ENCODE results near the gene CEACAM21.
A peak's percentile ranks its signal among the peaks of the same experiment; 100 is the strongest.

CEACAM21 gene

DNA sequence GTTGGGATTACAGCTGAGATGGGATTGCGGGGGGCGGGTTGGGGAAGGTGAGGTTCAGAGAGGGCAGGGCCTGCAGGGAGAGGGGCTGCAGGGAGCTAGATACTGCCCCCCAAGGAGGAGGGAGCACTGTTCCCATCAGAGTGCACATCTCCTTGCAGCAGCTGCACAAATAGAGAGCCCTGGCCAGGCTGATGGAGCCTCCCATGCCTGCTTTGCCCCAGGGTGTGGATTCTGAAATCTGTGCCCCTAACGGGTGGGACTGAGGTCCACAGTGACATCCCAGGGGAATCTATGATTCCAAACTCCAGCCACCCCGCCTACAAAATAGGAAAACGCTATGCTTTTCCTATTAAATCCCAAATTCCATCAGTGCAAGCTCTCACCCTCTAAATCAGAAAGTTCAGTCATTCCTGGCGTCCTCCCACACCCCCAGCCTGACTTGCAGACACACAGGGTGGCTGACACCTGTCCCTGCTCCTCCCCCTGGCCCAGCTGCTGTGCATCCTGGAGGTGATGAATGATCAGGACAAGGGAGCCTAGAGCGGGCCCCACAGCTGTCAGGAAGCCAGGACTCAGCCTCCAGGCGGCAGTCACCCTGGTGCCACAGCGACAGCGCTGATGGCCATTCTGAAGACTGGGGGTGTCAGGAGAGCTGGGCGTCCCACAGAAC, 6.3 kb upstream of the CEACAM21 start:
- WGBS: 56% methylated on average over 11 of the region's 11 CpGs
- no peak overlapping the region for H3K18ac ChIP-seq (ENCODE audit: low read depth in 1 of 2, low read length in 2 of 2)
- H3K79me1 ChIP-seq (replicated peaks; ENCODE audit: low read length, poor library complexity, severe bottlenecking): no peaks in the 10 kb centered on the region
- no peak overlapping the region for H3K4me2 ChIP-seq (ENCODE audit: low read length, poor library complexity, severe bottlenecking)
- no peak overlapping the region for H2BK5ac ChIP-seq (ENCODE audit: low read depth, low read length, poor library complexity, severe bottlenecking)
- no peak overlapping the region for H3K23ac ChIP-seq (ENCODE audit: low read length in 2 of 2)
- DNase-seq: no peak
- H3K14ac ChIP-seq (ENCODE audit: low read length in 2 of 2): no peak overlapping the region
- no peak overlapping the region for H3K4me3 ChIP-seq (ENCODE audit: insufficient read depth in 1 of 2, low read depth in 1 of 2, low read length in 2 of 2)
- no peak overlapping the region for H2BK120ac ChIP-seq (ENCODE audit: low read depth, low read length)
- H4K91ac ChIP-seq (ENCODE audit: low read length): no peak overlapping the region
- no peaks in the 10 kb centered on the region for H3K9me3 ChIP-seq (ENCODE audit: control insufficient read depth, low read length)
- H2BK12ac ChIP-seq (ENCODE audit: low read length in 2 of 2): no peak overlapping the region
- no peak overlapping the region for H2AK5ac ChIP-seq (ENCODE audit: low read length, severe bottlenecking)
- no peak overlapping the region for H4K8ac ChIP-seq (ENCODE audit: low read length)
- no peak overlapping the region for H3K9ac ChIP-seq (ENCODE audit: low read length)
- H3K4me1 ChIP-seq (ENCODE audit: control insufficient read depth, insufficient read depth, low read depth, low read length): peaks cover 2% of the 10 kb centered on the region
- no peaks in the 10 kb centered on the region for H3K36me3 ChIP-seq (ENCODE audit: control insufficient read depth in 1 of 2, insufficient read depth in 2 of 2, low read depth in 1 of 2, low read length in 2 of 2)
- H3K27me3 ChIP-seq (ENCODE audit: control insufficient read depth in 1 of 2, insufficient read depth in 1 of 2, low read length in 2 of 2): peaks cover 46 to 92% of the 10 kb centered on the region in 2 experiments
- H3K4ac ChIP-seq (ENCODE audit: low read depth in 1 of 2, low read length in 2 of 2): peak overlapping the region in 1 of 2 experiments; percentile 64
- H3K27ac ChIP-seq (ENCODE audit: low read length, poor library complexity, severe bottlenecking): no peak overlapping the region
- H2BK15ac ChIP-seq (ENCODE audit: low read depth, poor library complexity, severe bottlenecking): no peak overlapping the region
- H2AFZ ChIP-seq (ENCODE audit: low read depth, low read length): no peak overlapping the region

- Histone ChIP-seq H3K27me3 (ENCODE audit: control insufficient read depth in 1 of 2, insufficient read depth in 1 of 2, low read length in 2 of 2) (peaks cover 40 to 93% of the 10 kb centered on the region in 2 experiments), H3K79me1 (replicated peaks; ENCODE audit: low read length, poor library complexity, severe bottlenecking) (no peaks in the 10 kb centered on the region), H4K91ac (ENCODE audit: low read length) (no peak overlapping the region), H3K4ac (ENCODE audit: low read depth in 1 of 2, low read length in 2 of 2) (peak overlapping the region in 1 of 2 experiments; percentile 31), H3K14ac (ENCODE audit: low read length in 2 of 2) (no peak overlapping the region), H2AK5ac (ENCODE audit: low read length, severe bottlenecking) (no peak overlapping the region), H3K23ac (ENCODE audit: low read length in 2 of 2) (no peak overlapping the region), H2BK120ac (ENCODE audit: low read depth, low read length) (no peak overlapping the region), H3K4me1 (ENCODE audit: control insufficient read depth, insufficient read depth, low read depth, low read length) (no peaks in the 10 kb centered on the region), H3K4me3 (ENCODE audit: insufficient read depth in 1 of 2, low read depth in 1 of 2, low read length in 2 of 2) (no peak overlapping the region), H3K9me3 (ENCODE audit: control insufficient read depth, low read length) (no peaks in the 10 kb centered on the region), H3K36me3 (ENCODE audit: control insufficient read depth in 1 of 2, insufficient read depth in 2 of 2, low read depth in 1 of 2, low read length in 2 of 2) (no peaks in the 10 kb centered on the region), H3K18ac (ENCODE audit: low read depth in 1 of 2, low read length in 2 of 2) (no peak overlapping the region), H3K9ac (ENCODE audit: low read length) (no peak overlapping the region), H2BK5ac (ENCODE audit: low read depth, low read length, poor library complexity, severe bottlenecking) (no peak overlapping the region), H2BK12ac (ENCODE audit: low read length in 2 of 2) (no peak overlapping the region), H2AFZ (ENCODE audit: low read depth, low read length) (no peak overlapping the region), H2BK15ac (ENCODE audit: low read depth, poor library complexity, severe bottlenecking) (no peak overlapping the region), H3K27ac (ENCODE audit: low read length, poor library complexity, severe bottlenecking) (no peak overlapping the region), H3K4me2 (ENCODE audit: low read length, poor library complexity, severe bottlenecking) (no peak overlapping the region), H4K8ac (ENCODE audit: low read length) (no peak overlapping the region)
- 65% methylated on average over 3 of the region's 3 CpGs for WGBS
- DNase-seq: no peak
Measured at GRCh38 chr19:41570179-41570578, 5.8 kb upstream of the CEACAM21 start.

GRCh38 chr19:41570639-41571112, 5.3 kb upstream of the CEACAM21 start:
- Histone ChIP-seq H2AK5ac (ENCODE audit: low read length, severe bottlenecking) (no peak overlapping the region), H4K8ac (ENCODE audit: low read length) (no peak overlapping the region), H2BK12ac (ENCODE audit: low read length in 2 of 2) (no peak overlapping the region), H3K4ac (ENCODE audit: low read depth in 1 of 2, low read length in 2 of 2) (no peak overlapping the region), H3K23ac (ENCODE audit: low read length in 2 of 2) (no peak overlapping the region), H3K4me2 (ENCODE audit: low read length, poor library complexity, severe bottlenecking) (no peak overlapping the region), H2BK120ac (ENCODE audit: low read depth, low read length) (no peak overlapping the region), H3K9me3 (ENCODE audit: control insufficient read depth, low read length) (no peaks in the 10 kb centered on the region), H3K18ac (ENCODE audit: low read depth in 1 of 2, low read length in 2 of 2) (no peak overlapping the region), H2AFZ (ENCODE audit: low read depth, low read length) (no peak overlapping the region), H3K36me3 (ENCODE audit: control insufficient read depth in 1 of 2, insufficient read depth in 2 of 2, low read depth in 1 of 2, low read length in 2 of 2) (no peaks in the 10 kb centered on the region), H3K4me1 (ENCODE audit: control insufficient read depth, insufficient read depth, low read depth, low read length) (no peaks in the 10 kb centered on the region), H3K27me3 (ENCODE audit: control insufficient read depth in 1 of 2, insufficient read depth in 1 of 2, low read length in 2 of 2) (peaks cover 37 to 93% of the 10 kb centered on the region in 2 experiments), H4K91ac (ENCODE audit: low read length) (no peak overlapping the region), H3K9ac (ENCODE audit: low read length) (no peak overlapping the region), H3K79me1 (replicated peaks; ENCODE audit: low read length, poor library complexity, severe bottlenecking) (no peaks in the 10 kb centered on the region), H2BK5ac (ENCODE audit: low read depth, low read length, poor library complexity, severe bottlenecking) (no peak overlapping the region), H3K4me3 (ENCODE audit: insufficient read depth in 1 of 2, low read depth in 1 of 2, low read length in 2 of 2) (no peak overlapping the region), H3K14ac (ENCODE audit: low read length in 2 of 2) (no peak overlapping the region), H3K27ac (ENCODE audit: low read length, poor library complexity, severe bottlenecking) (no peak overlapping the region), H2BK15ac (ENCODE audit: low read depth, poor library complexity, severe bottlenecking) (no peak overlapping the region)
- DNase-seq: peak; percentile 69
- WGBS: 10% methylated on average over 7 of the region's 7 CpGs

DNA sequence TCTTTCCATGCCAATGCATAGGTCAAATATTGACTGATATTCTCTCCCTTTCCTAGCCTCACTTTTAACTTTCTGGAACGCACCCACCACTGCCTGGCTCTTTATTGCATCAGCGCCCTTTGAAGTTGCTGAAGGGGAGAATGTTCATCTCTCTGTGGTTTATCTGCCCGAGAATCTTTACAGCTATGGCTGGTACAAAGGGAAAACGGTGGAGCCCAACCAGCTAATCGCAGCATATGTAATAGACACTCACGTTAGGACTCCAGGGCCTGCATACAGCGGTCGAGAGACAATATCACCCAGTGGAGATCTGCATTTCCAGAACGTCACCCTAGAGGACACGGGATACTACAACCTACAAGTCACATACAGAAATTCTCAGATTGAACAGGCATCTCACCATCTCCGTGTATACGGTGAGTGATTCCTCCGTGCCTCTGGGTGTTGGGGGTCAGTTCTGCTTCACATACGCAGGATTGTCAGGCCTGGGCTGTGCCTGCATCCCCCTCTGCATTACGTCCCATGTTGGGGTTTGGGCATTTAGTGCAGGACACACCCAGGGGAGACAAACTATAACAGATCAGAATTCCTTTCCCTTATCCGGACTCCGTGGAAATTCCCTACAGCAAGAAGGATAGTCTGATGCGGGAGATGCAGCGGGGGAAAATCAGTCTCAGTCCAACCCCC, 1.3 kb downstream of the CEACAM21 start:
- H3K4ac ChIP-seq (ENCODE audit: low read depth in 1 of 2, low read length in 2 of 2): no peak overlapping the region
- no peak overlapping the region for H2AFZ ChIP-seq (ENCODE audit: low read depth, low read length)
- H3K9me3 ChIP-seq (ENCODE audit: control insufficient read depth, low read length): no peaks in the 10 kb centered on the region
- H3K4me2 ChIP-seq (ENCODE audit: low read length, poor library complexity, severe bottlenecking): no peak overlapping the region
- no peak overlapping the region for H3K18ac ChIP-seq (ENCODE audit: low read depth in 1 of 2, low read length in 2 of 2)
- H3K23ac ChIP-seq (ENCODE audit: low read length in 2 of 2): no peak overlapping the region
- peaks cover 26 to 73% of the 10 kb centered on the region in 2 experiments for H3K27me3 ChIP-seq (ENCODE audit: control insufficient read depth in 1 of 2, insufficient read depth in 1 of 2, low read length in 2 of 2)
- H3K36me3 ChIP-seq (ENCODE audit: control insufficient read depth in 1 of 2, insufficient read depth in 2 of 2, low read depth in 1 of 2, low read length in 2 of 2): no peaks in the 10 kb centered on the region
- H4K8ac ChIP-seq (ENCODE audit: low read length): no peak overlapping the region
- no peak overlapping the region for H4K91ac ChIP-seq (ENCODE audit: low read length)
- H2AK5ac ChIP-seq (ENCODE audit: low read length, severe bottlenecking): no peak overlapping the region
- no peak overlapping the region for H3K9ac ChIP-seq (ENCODE audit: low read length)
- DNase-seq: no peak
- H3K4me3 ChIP-seq (ENCODE audit: insufficient read depth in 1 of 2, low read depth in 1 of 2, low read length in 2 of 2): no peak overlapping the region
- H2BK12ac ChIP-seq (ENCODE audit: low read length in 2 of 2): no peak overlapping the region
- H3K27ac ChIP-seq (ENCODE audit: low read length, poor library complexity, severe bottlenecking): no peak overlapping the region
- no peak overlapping the region for H2BK5ac ChIP-seq (ENCODE audit: low read depth, low read length, poor library complexity, severe bottlenecking)
- 80% methylated on average over 19 of the region's 19 CpGs for WGBS
- H2BK120ac ChIP-seq (ENCODE audit: low read depth, low read length): no peak overlapping the region
- no peak overlapping the region for H2BK15ac ChIP-seq (ENCODE audit: low read depth, poor library complexity, severe bottlenecking)
- no peaks in the 10 kb centered on the region for H3K79me1 ChIP-seq (replicated peaks; ENCODE audit: low read length, poor library complexity, severe bottlenecking)
- no peaks in the 10 kb centered on the region for H3K4me1 ChIP-seq (ENCODE audit: control insufficient read depth, insufficient read depth, low read depth, low read length)
- no peak overlapping the region for H3K14ac ChIP-seq (ENCODE audit: low read length in 2 of 2)

Data from mesenchymal stem cell (in vitro differentiated cells and primary cell).